SK-N-SH (cell line): ENCODE data around the gene COL4A3. TPM values are rescaled to one million over a fixed set of nuclear protein-coding genes. Genes with fewer than 3 reads are reported as not detected.

Experiments used
- CTCF ChIA-PET: fragments of 300-600, 350-600 bp; formaldehyde crosslinking; extraction: SDS; loops from one replicate; lab custom pipeline; 2021; lab: Yijun Ruan, JAX
- POLR2A ChIA-PET: fragments of 350-600 bp; sonication (Branson Sonifier 250); formaldehyde crosslinking; extraction: SDS; loops from one replicate; lab custom pipeline; 2020; ENCODE audit warnings: antibody characterized with exemption, inconsistent platforms; lab: Yijun Ruan, JAX
- DNase-seq: peaks from one replicate; pipeline ENCODE4 v3.0.0; 2012
- H2AFZ ChIP-seq: fragments of 200-600 bp; sonication (generic); 2 replicates; pipeline ENCODE4 v1.8.1; 2016; ENCODE audit warnings: antibody characterized with exemption, mild to moderate bottlenecking, low read depth
- H3F3A ChIP-seq: fragments of 200-600 bp; sonication (generic); replicated peaks from 2 replicates; pipeline ENCODE3; 2016; ENCODE audit warnings: antibody characterized with exemption, mild to moderate bottlenecking; ENCODE audit not compliant: insufficient read depth
- H3K27ac ChIP-seq, 2 experiments: fragments of 200-500 bp in 1 of 2; fragments of 200-600 bp in 1 of 2; sonication (Bioruptor generic) in 1 of 2; sonication (generic), shearing (Covaris generic) in 1 of 2; 2 replicates each; pipeline versions ENCODE4 v1.5.1 to v1.6.1; 2014 to 2016; ENCODE audit warnings: low read depth in 2 of 2, inconsistent platforms in 1 of 2, low read length in 1 of 2, mild to moderate bottlenecking in 1 of 2, mixed read lengths in 1 of 2
- H3K27me3 ChIP-seq: fragments of 200-600 bp; sonication (generic), shearing (Covaris generic); 2 replicates; pipeline ENCODE4 v1.6.1; 2016; ENCODE audit warnings: mixed run types; ENCODE audit not compliant: insufficient read depth
- H3K36me3 ChIP-seq, 2 experiments: fragments of 200-500 bp in 1 of 2; fragments of 200-600 bp in 1 of 2; sonication (Bioruptor generic) in 1 of 2; sonication (generic) in 1 of 2; replicated peaks in 1 of 2; 2 replicates each; pipeline versions ENCODE3 to v1.5.1; 2014 to 2016; ENCODE audit warnings: low read length in 1 of 2, mild to moderate bottlenecking in 1 of 2; ENCODE audit not compliant: insufficient read depth in 2 of 2, control insufficient read depth in 1 of 2
- H3K4me1 ChIP-seq, 2 experiments: fragments of 200-500 bp in 1 of 2; fragments of 200-600 bp in 1 of 2; sonication (Bioruptor generic) in 1 of 2; sonication (generic), shearing (Covaris generic) in 1 of 2; 2 replicates each; pipeline versions ENCODE4 v1.5.1 to v1.6.1; 2014 to 2016; ENCODE audit warnings: low read depth in 1 of 2, low read length in 1 of 2, mixed run types in 1 of 2; ENCODE audit not compliant: insufficient read depth in 2 of 2, control insufficient read depth in 1 of 2
- H3K4me2 ChIP-seq: fragments of 200-600 bp; sonication (generic), shearing (Covaris generic); 2 replicates; pipeline ENCODE4 v1.6.1; 2017; ENCODE audit warnings: mixed run types
- H3K4me3 ChIP-seq, 2 experiments: fragments of 200-500 bp in 1 of 2; fragments of 200-600 bp in 1 of 2; sonication (Bioruptor generic) in 1 of 2; sonication (generic), shearing (Covaris generic) in 1 of 2; 2 replicates each; pipeline versions ENCODE4 v1.5.1 to v1.8.1; 2014 to 2016; ENCODE audit warnings: low read depth in 2 of 2, inconsistent platforms in 1 of 2, low read length in 1 of 2, mild to moderate bottlenecking in 1 of 2, mixed read lengths in 1 of 2, moderate library complexity in 1 of 2
- H3K79me2 ChIP-seq: fragments of 200-600 bp; sonication (generic); 2 replicates; pipeline ENCODE4 v1.8.1; 2017; ENCODE audit warnings: mild to moderate bottlenecking; ENCODE audit not compliant: insufficient read depth
- H3K9ac ChIP-seq: fragments of 200-600 bp; sonication (generic); 2 replicates; pipeline ENCODE4 v1.6.1; 2017; ENCODE audit warnings: mixed run types
- H3K9me2 ChIP-seq: fragments of 200-600 bp; sonication (generic); 2 replicates; pipeline ENCODE4 v1.6.1; 2017; ENCODE audit warnings: mixed run types
- H3K9me3 ChIP-seq: fragments of 200-600 bp; sonication (generic); 2 replicates; pipeline ENCODE4 v1.6.1; 2017; ENCODE audit warnings: mixed run types, mild to moderate bottlenecking, moderate library complexity
- H4K20me1 ChIP-seq: fragments of 200-600 bp; sonication (generic); 2 replicates; pipeline ENCODE4 v1.6.1; 2017; ENCODE audit warnings: mild to moderate bottlenecking, mixed run types; ENCODE audit not compliant: insufficient read depth
- MAX ChIP-seq: IDR thresholded peaks from 2 replicates; pipeline ENCODE4 v1.4.0; 2012; ENCODE audit warnings: low read depth
- MEF2A ChIP-seq: IDR thresholded peaks from 2 replicates; pipeline ENCODE4 v1.4.0; 2012; ENCODE audit warnings: low read depth, borderline replicate concordance
- POLR2AphosphoS5 ChIP-seq: IDR thresholded peaks from 2 replicates; pipeline ENCODE4 v1.6.1; 2012; ENCODE audit warnings: low read depth, low read length
- RAD21 ChIP-seq: IDR thresholded peaks from 2 replicates; pipeline ENCODE4 v1.6.1; 2012; ENCODE audit warnings: mild to moderate bottlenecking, low read length
- SIN3A ChIP-seq: IDR thresholded peaks from 2 replicates; pipeline ENCODE4 v1.6.1; 2012; ENCODE audit warnings: low read depth, mild to moderate bottlenecking, low read length, moderate library complexity, borderline replicate concordance
- SMC3 ChIP-seq: IDR thresholded peaks from 2 replicates; pipeline ENCODE4 v1.6.1; 2012; ENCODE audit warnings: low read depth, low read length, improper control_type of control experiment
- WGBS: methylation state at CpG from one replicate; pipeline ENCODE4 v1.1.6; 2017; ENCODE audit warnings: low lambda C conversion rate; 5-methylcytosine and 5-hydroxymethylcytosine counted together
- polyA plus RNA-seq, 3 experiments: library from polyadenylated mRNA; depleted of rRNA; stranded (reverse); fragments of >200 nt; gene quantifications; 2 replicates each; pipeline ENCODE4 v1.2.3, GENCODE V29; 2012
- TF ChIP-seq, protein P1 (sequence below): fragments of 150-350 bp; IDR thresholded peaks from 2 replicates; pipeline ENCODE4 v1.6.1; 2016; ENCODE audit warnings: mild to moderate bottlenecking, low read depth, low read length
- TF ChIP-seq, protein P2 (sequence below): IDR thresholded peaks from 2 replicates; pipeline ENCODE4; 2012
- TF ChIP-seq, protein P3 (sequence below): fragments of 150-350 bp; IDR thresholded peaks from 2 replicates; pipeline ENCODE4 v1.6.1; 2017; ENCODE audit warnings: antibody characterized with exemption, low read length, low read depth, borderline replicate concordance

Gene COL4A3
- polyA plus RNA-seq, 1 of the 3 experiments (the other 2 are of a cell fraction), result not detected

DNA sequence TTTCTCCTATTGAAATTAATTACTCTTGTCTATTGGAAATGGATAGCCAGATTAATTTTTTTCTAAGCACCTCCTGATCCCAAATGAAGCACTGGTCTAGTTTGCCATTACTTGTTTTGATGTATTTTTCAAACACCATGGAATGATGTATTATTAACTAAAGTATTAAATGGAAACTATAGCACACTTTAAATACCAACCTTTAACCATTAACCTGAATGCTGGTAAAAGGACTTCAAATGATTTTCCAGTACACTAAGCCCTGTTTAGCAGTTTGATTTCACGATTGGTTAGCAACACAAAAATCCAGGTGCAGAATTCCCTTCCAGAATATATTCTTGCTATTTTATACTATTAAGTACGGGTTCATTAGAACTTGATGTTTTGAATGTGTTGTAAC, 37.3 kb downstream of the COL4A3 start:
- DNase-seq, result no peak
- no peaks in the 10 kb centered on the region for H4K20me1 ChIP-seq
- no peaks in the 10 kb centered on the region; a peak in 2 of 4 replicates for H3K4me1 ChIP-seq
- CTCF ChIA-PET, result no interaction called here
- WGBS, result 49% methylated on average over 2 of the region's 2 CpGs
- H3K27ac ChIP-seq, result no peak overlapping the region
- H3K9ac ChIP-seq, result no peak overlapping the region
- TF ChIP-seq MEF2A, result no peak
- TF ChIP-seq, all 33 proteins: peak for 0
- peaks cover 5% of the 10 kb centered on the region; the same call in 1 of the 2 replicates for H3K27me3 ChIP-seq
- H3F3A ChIP-seq, result no peaks in the 10 kb centered on the region
- H3K4me2 ChIP-seq, result no peak overlapping the region
- no peak overlapping the region for H3K4me3 ChIP-seq
- no peaks in the 10 kb centered on the region for H3K9me2 ChIP-seq
- H2AFZ ChIP-seq, result no peak overlapping the region
- H3K36me3 ChIP-seq, result no peaks in the 10 kb centered on the region
- H3K79me2 ChIP-seq, result no peaks in the 10 kb centered on the region
- no peaks in the 10 kb centered on the region for H3K9me3 ChIP-seq
- POLR2A ChIA-PET, result no interaction called here

DNA sequence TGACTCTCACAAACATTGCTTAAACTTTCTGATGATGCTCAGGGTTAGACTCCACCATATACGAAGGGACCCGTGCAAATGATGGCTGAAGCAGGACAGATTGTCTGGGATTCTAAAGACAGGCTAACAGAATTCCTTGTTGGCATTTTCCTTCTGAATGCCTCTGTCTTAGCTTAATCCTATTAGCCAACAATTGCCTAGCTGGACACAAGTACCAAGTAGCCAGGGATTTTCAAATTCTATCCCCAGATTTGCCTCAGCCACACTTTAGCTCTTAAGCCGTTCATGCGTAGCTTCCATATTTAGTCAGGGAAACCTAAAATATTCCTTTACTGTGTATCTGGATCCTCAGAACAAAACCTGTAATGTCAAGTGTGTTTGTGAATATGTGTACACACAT, 40.0 kb downstream of the COL4A3 start:
- Histone ChIP-seq H3K9me2 (no peaks in the 10 kb centered on the region), H3K9ac (no peak overlapping the region), H3K4me3 (no peak overlapping the region), H3K27me3 (peaks cover 12% of the 10 kb centered on the region; the same call in 1 of the 2 replicates), H3K27ac (no peak overlapping the region), H4K20me1 (no peaks in the 10 kb centered on the region), H3K36me3 (no peaks in the 10 kb centered on the region), H2AFZ (no peak overlapping the region), H3K4me2 (no peak overlapping the region), H3F3A (no peaks in the 10 kb centered on the region), H3K79me2 (no peaks in the 10 kb centered on the region), H3K9me3 (no peaks in the 10 kb centered on the region), H3K4me1 (no peaks in the 10 kb centered on the region)
- 53% methylated on average over 4 of the region's 4 CpGs for WGBS
- ChIA-PET POLR2A (no interaction called here), CTCF (no interaction called here)
- DNase-seq, result no peak
- no peak for TF ChIP-seq POLR2AphosphoS5
- TF ChIP-seq, protein P1, sequence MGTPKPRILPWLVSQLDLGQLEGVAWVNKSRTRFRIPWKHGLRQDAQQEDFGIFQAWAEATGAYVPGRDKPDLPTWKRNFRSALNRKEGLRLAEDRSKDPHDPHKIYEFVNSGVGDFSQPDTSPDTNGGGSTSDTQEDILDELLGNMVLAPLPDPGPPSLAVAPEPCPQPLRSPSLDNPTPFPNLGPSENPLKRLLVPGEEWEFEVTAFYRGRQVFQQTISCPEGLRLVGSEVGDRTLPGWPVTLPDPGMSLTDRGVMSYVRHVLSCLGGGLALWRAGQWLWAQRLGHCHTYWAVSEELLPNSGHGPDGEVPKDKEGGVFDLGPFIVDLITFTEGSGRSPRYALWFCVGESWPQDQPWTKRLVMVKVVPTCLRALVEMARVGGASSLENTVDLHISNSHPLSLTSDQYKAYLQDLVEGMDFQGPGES, result no peak
- TF ChIP-seq SIN3A, result no peak
- no peak for TF ChIP-seq SMC3
- TF ChIP-seq, protein P2, sequence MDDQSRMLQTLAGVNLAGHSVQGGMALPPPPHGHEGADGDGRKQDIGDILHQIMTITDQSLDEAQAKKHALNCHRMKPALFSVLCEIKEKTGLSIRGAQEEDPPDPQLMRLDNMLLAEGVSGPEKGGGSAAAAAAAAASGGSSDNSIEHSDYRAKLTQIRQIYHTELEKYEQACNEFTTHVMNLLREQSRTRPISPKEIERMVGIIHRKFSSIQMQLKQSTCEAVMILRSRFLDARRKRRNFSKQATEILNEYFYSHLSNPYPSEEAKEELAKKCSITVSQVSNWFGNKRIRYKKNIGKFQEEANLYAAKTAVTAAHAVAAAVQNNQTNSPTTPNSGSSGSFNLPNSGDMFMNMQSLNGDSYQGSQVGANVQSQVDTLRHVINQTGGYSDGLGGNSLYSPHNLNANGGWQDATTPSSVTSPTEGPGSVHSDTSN, result no peak
- TF ChIP-seq RAD21, result no peak
- TF ChIP-seq, protein P3, sequence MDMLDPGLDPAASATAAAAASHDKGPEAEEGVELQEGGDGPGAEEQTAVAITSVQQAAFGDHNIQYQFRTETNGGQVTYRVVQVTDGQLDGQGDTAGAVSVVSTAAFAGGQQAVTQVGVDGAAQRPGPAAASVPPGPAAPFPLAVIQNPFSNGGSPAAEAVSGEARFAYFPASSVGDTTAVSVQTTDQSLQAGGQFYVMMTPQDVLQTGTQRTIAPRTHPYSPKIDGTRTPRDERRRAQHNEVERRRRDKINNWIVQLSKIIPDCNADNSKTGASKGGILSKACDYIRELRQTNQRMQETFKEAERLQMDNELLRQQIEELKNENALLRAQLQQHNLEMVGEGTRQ, result no peak
- no peak for TF ChIP-seq MAX
